Neuronal stem cell (in vitro differentiated cells): Measurements from ENCODE around the gene STX1B.

Source experiments
- DNase-seq: peaks from one replicate; pipeline ENCODE4 v3.0.0-alpha.2; 2013; ENCODE audit warnings: low spot score
- H2AFZ ChIP-seq: one replicate; pipeline ENCODE4 v1.6.1; 2013; ENCODE audit warnings: mild to moderate bottlenecking, low read length, inconsistent platforms
- H2AK5ac ChIP-seq: 2 replicates; pipeline ENCODE4 v1.6.1; 2013; ENCODE audit warnings: low read depth, mild to moderate bottlenecking, inconsistent platforms, low read length, moderate library complexity, mixed read lengths
- H2BK120ac ChIP-seq: 2 replicates; pipeline ENCODE4 v1.6.1; 2013; ENCODE audit warnings: low read depth, mild to moderate bottlenecking, inconsistent platforms, low read length, moderate library complexity, mixed read lengths
- H2BK12ac ChIP-seq: one replicate; pipeline ENCODE4 v1.6.1; 2013; ENCODE audit warnings: low read length, inconsistent platforms
- H2BK15ac ChIP-seq: 2 replicates; pipeline ENCODE4 v1.6.1; 2013; ENCODE audit warnings: mild to moderate bottlenecking, low read length, inconsistent platforms, mixed read lengths
- H2BK5ac ChIP-seq: one replicate; pipeline ENCODE4 v1.6.1; 2013; ENCODE audit warnings: inconsistent platforms, mild to moderate bottlenecking, low read length, moderate library complexity
- H3K14ac ChIP-seq: one replicate; pipeline ENCODE4 v1.6.1; 2013; ENCODE audit warnings: low read length, inconsistent platforms
- H3K18ac ChIP-seq: 2 replicates; pipeline ENCODE4 v1.6.1; 2013; ENCODE audit warnings: low read length, inconsistent platforms
- H3K23ac ChIP-seq: 2 replicates; pipeline ENCODE4 v1.6.1; 2013; ENCODE audit warnings: low read depth, mild to moderate bottlenecking, mixed read lengths, low read length, inconsistent platforms; ENCODE audit not compliant: poor library complexity
- H3K27ac ChIP-seq: replicated peaks from 3 replicates; pipeline ENCODE4 v1.5.1; 2013; ENCODE audit warnings: low read length, inconsistent platforms
- H3K27me3 ChIP-seq, 3 experiments: 2 replicates each; pipeline ENCODE4 v1.6.1; 2013; ENCODE audit warnings: low read length in 3 of 3, mild to moderate bottlenecking in 2 of 3, inconsistent platforms in 1 of 3, low read depth in 1 of 3, mixed read lengths in 1 of 3, moderate library complexity in 1 of 3; ENCODE audit not compliant: control insufficient read depth in 3 of 3, insufficient read depth in 3 of 3
- H3K36me3 ChIP-seq, 2 donors: replicated peaks in 1 of 2; 2 replicates each; pipeline ENCODE4 v1.6.1; 2013; ENCODE audit warnings: low read length in 2 of 2; ENCODE audit not compliant: control insufficient read depth in 2 of 2, insufficient read depth in 2 of 2
- H3K4ac ChIP-seq: 2 replicates; pipeline ENCODE4 v1.6.1; 2013; ENCODE audit warnings: inconsistent platforms, mild to moderate bottlenecking, low read length, moderate library complexity
- H3K4me1 ChIP-seq, 2 donors: 1 replicate in 1 of 2; 2 replicates in 1 of 2; pipeline ENCODE4 v1.6.1; 2013; ENCODE audit warnings: low read length in 2 of 2, low read depth in 1 of 2; ENCODE audit not compliant: control insufficient read depth in 2 of 2, insufficient read depth in 1 of 2
- H3K4me2 ChIP-seq: one replicate; pipeline ENCODE4 v1.6.1; 2013; ENCODE audit warnings: mild to moderate bottlenecking, low read length, inconsistent platforms; ENCODE audit not compliant: insufficient read depth, poor library complexity, severe bottlenecking
- H3K4me3 ChIP-seq, 2 donors: 2 replicates each; pipeline ENCODE4 v1.5.1; 2013; ENCODE audit warnings: low read length in 2 of 2, mild to moderate bottlenecking in 2 of 2, inconsistent platforms in 1 of 2, moderate library complexity in 1 of 2
- H3K79me1 ChIP-seq: one replicate; pipeline ENCODE4 v1.6.1; 2013; ENCODE audit warnings: low read depth, mild to moderate bottlenecking, inconsistent platforms, low read length, moderate library complexity
- H3K9ac ChIP-seq: one replicate; pipeline ENCODE4 v1.6.1; 2013; ENCODE audit warnings: mild to moderate bottlenecking, low read depth, low read length, inconsistent platforms; ENCODE audit not compliant: poor library complexity
- H3K9me3 ChIP-seq, 2 donors: replicated peaks in 1 of 2; 2 replicates each; pipeline versions ENCODE3 to v1.6.1; 2013; ENCODE audit warnings: low read length in 2 of 2, mild to moderate bottlenecking in 2 of 2, inconsistent platforms in 1 of 2, low read depth in 1 of 2, mixed read lengths in 1 of 2, moderate library complexity in 1 of 2; ENCODE audit not compliant: control insufficient read depth in 2 of 2, insufficient read depth in 1 of 2
- H4K8ac ChIP-seq: one replicate; pipeline ENCODE4 v1.6.1; 2013; ENCODE audit warnings: low read depth, mild to moderate bottlenecking, inconsistent platforms, low read length, moderate library complexity
- H4K91ac ChIP-seq: one replicate; pipeline ENCODE4 v1.6.1; 2013; ENCODE audit warnings: low read length, low read depth, mild to moderate bottlenecking, inconsistent platforms; ENCODE audit not compliant: poor library complexity
- WGBS, 2 donors: extraction: QIAGEN DNeasy Blood & Tissue Kit; methylation state at CpG; one replicate each; pipeline ENCODE4 v1.1.7; 2013; ENCODE audit warnings: missing lambda C conversion rate in 2 of 2, mixed read lengths in 1 of 2; ENCODE audit not compliant: insufficient read length in 2 of 2, insufficient replicate concordance in 1 of 2; ENCODE audit errors: extremely low coverage in 2 of 2; 5-methylcytosine and 5-hydroxymethylcytosine counted together

Gene STX1B

DNA sequence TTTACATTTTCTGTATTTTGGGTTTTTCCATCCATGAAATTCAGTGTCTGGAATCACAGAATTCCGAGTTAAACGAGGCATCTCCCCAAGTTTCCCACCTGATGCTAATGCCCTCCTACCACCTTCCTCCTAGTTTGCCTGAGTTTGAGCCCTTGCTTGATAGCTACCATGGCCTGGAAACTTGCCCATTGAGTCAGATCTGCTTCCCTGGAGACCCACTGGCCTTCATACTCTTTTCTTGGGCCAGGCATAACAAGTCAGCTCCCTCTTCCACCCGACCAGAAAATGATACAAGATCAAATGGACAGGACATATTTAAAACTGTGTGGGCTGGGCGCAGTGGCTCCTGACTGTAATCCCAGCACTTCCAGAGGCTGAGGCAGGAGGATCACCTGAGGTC, 42.6 kb downstream of the STX1B start:
- no peak overlapping the region for H2AFZ ChIP-seq
- no peak overlapping the region for H4K8ac ChIP-seq
- no peak overlapping the region for H2BK120ac ChIP-seq
- no peak overlapping the region for H3K18ac ChIP-seq
- peaks cover 66 to 93% of the 10 kb centered on the region in 2 donors for H3K36me3 ChIP-seq
- H3K79me1 ChIP-seq: peaks cover 2% of the 10 kb centered on the region
- H3K27ac ChIP-seq: no peak overlapping the region
- H3K9ac ChIP-seq: no peak overlapping the region
- no peaks in the 10 kb centered on the region for H3K4me1 ChIP-seq
- H2BK12ac ChIP-seq: no peak overlapping the region
- no peaks in the 10 kb centered on the region for H3K9me3 ChIP-seq
- H3K27me3 ChIP-seq: no peaks in the 10 kb centered on the region
- WGBS, 2 donors: no CpG with 5 or more reads among the region's 4 CpGs
- H3K4me3 ChIP-seq: no peak overlapping the region
- no peak overlapping the region for H2AK5ac ChIP-seq
- H3K23ac ChIP-seq: no peak overlapping the region
- no peak overlapping the region for H3K4ac ChIP-seq
- no peak overlapping the region for H3K14ac ChIP-seq
- no peak for DNase-seq
- H2BK5ac ChIP-seq: no peak overlapping the region
- no peak overlapping the region for H4K91ac ChIP-seq
- H2BK15ac ChIP-seq: no peak overlapping the region
- H3K4me2 ChIP-seq: no peak overlapping the region

DNA sequence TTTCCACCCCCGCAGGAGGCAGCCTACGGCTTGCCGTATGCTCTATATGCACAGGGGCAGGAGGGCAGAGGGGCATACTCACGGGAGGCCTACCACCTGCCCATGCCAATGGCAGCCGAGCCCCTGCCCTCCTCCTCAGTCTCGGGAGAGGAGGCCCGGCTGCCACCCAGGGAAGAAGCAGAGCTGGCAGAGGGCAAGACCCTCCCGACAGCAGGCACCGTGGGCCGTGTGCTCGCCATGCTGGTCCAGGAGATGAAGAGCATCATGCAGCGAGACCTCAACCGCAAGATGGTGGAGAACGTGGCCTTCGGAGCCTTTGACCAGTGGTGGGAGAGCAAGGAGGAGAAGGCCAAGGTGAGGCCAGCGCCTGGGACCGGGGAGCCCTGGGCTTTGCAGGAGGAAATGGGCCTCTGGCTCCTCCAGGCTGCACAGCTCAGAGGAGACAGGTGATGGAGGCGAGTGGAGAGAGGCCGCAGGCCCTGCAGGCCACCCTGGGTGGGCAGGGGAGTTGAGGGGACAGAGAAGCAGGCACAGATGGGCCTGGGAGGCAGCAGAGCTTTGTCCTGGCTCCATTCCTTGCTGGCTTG, 44.3 kb downstream of the STX1B start:
- H2AFZ ChIP-seq: no peak overlapping the region
- H2BK12ac ChIP-seq: no peak overlapping the region
- peaks cover 2% of the 10 kb centered on the region for H3K79me1 ChIP-seq
- H3K9me3 ChIP-seq: no peaks in the 10 kb centered on the region
- H3K36me3 ChIP-seq: peaks cover 67 to 93% of the 10 kb centered on the region in 2 donors
- no peak overlapping the region for H3K27ac ChIP-seq
- H2BK5ac ChIP-seq: peak overlapping the region; percentile 90
- H2BK15ac ChIP-seq: no peak overlapping the region
- no peak overlapping the region for H4K91ac ChIP-seq
- no peaks in the 10 kb centered on the region for H3K4me1 ChIP-seq
- no peak overlapping the region for H2AK5ac ChIP-seq
- H3K27me3 ChIP-seq: no peaks in the 10 kb centered on the region
- H3K23ac ChIP-seq: peak overlapping the region; percentile 43
- no peak overlapping the region for H4K8ac ChIP-seq
- no peak overlapping the region for H2BK120ac ChIP-seq
- no peak overlapping the region for H3K14ac ChIP-seq
- H3K4me3 ChIP-seq: peak overlapping the region in 1 of 2 donors; percentile 50
- no peak overlapping the region for H3K4me2 ChIP-seq
- no peak overlapping the region for H3K4ac ChIP-seq
- H3K18ac ChIP-seq: no peak overlapping the region
- no peak overlapping the region for H3K9ac ChIP-seq
- no peak for DNase-seq
- no CpG with 5 or more reads among the region's 19 CpGs for WGBS, 2 donors

DNA sequence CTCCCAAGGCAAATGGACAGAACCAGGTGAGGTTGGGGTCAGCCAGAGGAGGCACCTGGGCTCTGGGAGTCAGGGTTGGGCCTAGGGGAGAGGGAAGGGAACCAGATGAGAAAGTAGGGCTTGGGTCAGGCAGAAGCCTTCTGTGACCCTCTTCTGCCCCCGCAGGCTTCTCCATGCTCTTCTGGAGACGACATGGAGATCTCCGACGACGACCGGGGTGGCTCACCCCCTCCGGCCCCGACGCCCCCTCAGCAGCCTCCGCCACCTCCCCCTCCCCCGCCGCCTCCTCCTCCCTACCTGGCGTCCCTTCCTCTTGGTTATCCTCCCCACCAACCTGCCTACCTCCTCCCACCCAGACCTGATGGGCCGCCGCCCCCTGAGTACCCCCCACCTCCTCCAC, 45.0 kb downstream of the STX1B start:
- no peak for DNase-seq
- Histone ChIP-seq H2BK120ac (no peak overlapping the region), H3K36me3 (peaks cover 65 to 93% of the 10 kb centered on the region in 2 donors)

DNA sequence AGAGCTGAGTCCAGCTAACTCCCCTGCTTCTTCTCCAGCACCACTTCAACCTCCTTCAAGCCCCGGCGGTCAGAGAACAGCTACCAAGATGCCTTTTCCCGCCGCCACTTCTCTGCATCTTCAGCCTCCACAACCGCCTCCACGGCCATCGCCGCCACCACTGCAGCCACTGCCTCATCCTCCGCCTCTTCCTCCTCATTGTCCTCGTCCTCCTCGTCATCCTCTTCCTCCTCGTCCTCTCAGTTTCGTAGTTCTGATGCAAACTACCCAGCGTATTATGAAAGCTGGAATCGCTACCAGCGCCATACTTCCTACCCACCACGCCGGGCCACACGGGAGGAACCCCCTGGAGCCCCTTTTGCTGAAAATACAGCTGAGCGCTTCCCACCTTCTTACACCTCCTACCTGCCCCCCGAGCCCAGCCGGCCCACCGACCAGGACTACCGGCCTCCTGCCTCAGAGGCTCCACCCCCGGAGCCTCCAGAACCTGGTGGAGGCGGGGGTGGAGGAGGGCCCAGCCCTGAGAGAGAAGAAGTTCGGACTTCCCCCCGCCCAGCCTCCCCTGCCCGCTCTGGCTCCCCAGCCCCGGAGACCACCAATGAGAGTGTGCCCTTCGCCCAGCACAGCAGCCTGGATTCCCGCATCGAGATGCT, 45.7 kb downstream of the STX1B start:
- no peak overlapping the region for H3K14ac ChIP-seq
- H3K9me3 ChIP-seq: no peaks in the 10 kb centered on the region
- WGBS, 2 donors: no CpG with 5 or more reads among the region's 33 CpGs
- H3K4me2 ChIP-seq: no peak overlapping the region
- H3K4ac ChIP-seq: no peak overlapping the region
- no peak overlapping the region for H2BK12ac ChIP-seq
- H2BK120ac ChIP-seq: no peak overlapping the region
- no peak overlapping the region for H3K18ac ChIP-seq
- no peak overlapping the region for H2AK5ac ChIP-seq
- peaks cover 70 to 95% of the 10 kb centered on the region in 2 donors for H3K36me3 ChIP-seq
- H4K8ac ChIP-seq: no peak overlapping the region
- H2BK15ac ChIP-seq: no peak overlapping the region
- H3K4me3 ChIP-seq: no peak overlapping the region
- H2BK5ac ChIP-seq: no peak overlapping the region
- no peak overlapping the region for H3K23ac ChIP-seq
- H4K91ac ChIP-seq: no peak overlapping the region
- H3K27me3 ChIP-seq: no peaks in the 10 kb centered on the region
- no peaks in the 10 kb centered on the region for H3K4me1 ChIP-seq
- H3K79me1 ChIP-seq: peaks cover 5% of the 10 kb centered on the region
- H3K9ac ChIP-seq: no peak overlapping the region
- no peak for DNase-seq
- no peak overlapping the region for H3K27ac ChIP-seq
- H2AFZ ChIP-seq: no peak overlapping the region

More for the DNA sequence above, 45.0 kb downstream of the STX1B start:
- no peak overlapping the region for H2BK5ac ChIP-seq
- H3K23ac ChIP-seq: no peak overlapping the region
- H3K79me1 ChIP-seq: peaks cover 2% of the 10 kb centered on the region
- no peak overlapping the region for H2BK12ac ChIP-seq
- no peaks in the 10 kb centered on the region for H3K4me1 ChIP-seq
- H3K27ac ChIP-seq: no peak overlapping the region
- H4K91ac ChIP-seq: no peak overlapping the region
- no peak overlapping the region for H3K18ac ChIP-seq
- no peak overlapping the region for H2BK15ac ChIP-seq
- no peak overlapping the region for H3K4ac ChIP-seq
- no peak overlapping the region for H3K14ac ChIP-seq
- H4K8ac ChIP-seq: no peak overlapping the region
- no peaks in the 10 kb centered on the region for H3K9me3 ChIP-seq
- H3K4me3 ChIP-seq: no peak overlapping the region
- no peak overlapping the region for H3K4me2 ChIP-seq
- H2AFZ ChIP-seq: no peak overlapping the region
- H3K9ac ChIP-seq: no peak overlapping the region
- WGBS, 2 donors: no CpG with 5 or more reads among the region's 15 CpGs
- H2AK5ac ChIP-seq: no peak overlapping the region
- no peaks in the 10 kb centered on the region for H3K27me3 ChIP-seq
